GM23338 (cell line): ENCODE measurements around the gene TERB1.

ENCODE experiments used
- CREB1 ChIP-seq: fragments of 250-450 bp; sonication (Bioruptor Pico); IDR thresholded peaks from 2 replicates; pipeline ENCODE4 v1.5.0; 2020; ENCODE audit warnings: low read depth, mild to moderate bottlenecking, moderate library complexity
- ETS1 ChIP-seq: IDR thresholded peaks from 2 replicates; pipeline ENCODE4 v1.6.1; 2016; ENCODE audit warnings: antibody characterized with exemption
- ZNF331 ChIP-seq: fragments of 250-450 bp; sonication (Bioruptor Pico); IDR thresholded peaks from 2 replicates; pipeline ENCODE4 v1.5.0; 2020; ENCODE audit warnings: low read depth, mild to moderate bottlenecking, moderate library complexity
- TF ChIP-seq, protein P1 (sequence below), 2 experiments: fragments of 200-600 bp in 1 of 2; sonication (generic) in 1 of 2; conservative IDR thresholded peaks; 2 replicates each; pipeline versions ENCODE4 v1.5.1 to v1.6.1; 2016 to 2017; ENCODE audit warnings: antibody characterized with exemption in 2 of 2, low read depth in 2 of 2, mild to moderate bottlenecking in 2 of 2, moderate library complexity in 1 of 2

GRCh38 chr16:66802159-66802558 lies 775 bp upstream of the TERB1 start:
- TF ChIP-seq, protein P1, sequence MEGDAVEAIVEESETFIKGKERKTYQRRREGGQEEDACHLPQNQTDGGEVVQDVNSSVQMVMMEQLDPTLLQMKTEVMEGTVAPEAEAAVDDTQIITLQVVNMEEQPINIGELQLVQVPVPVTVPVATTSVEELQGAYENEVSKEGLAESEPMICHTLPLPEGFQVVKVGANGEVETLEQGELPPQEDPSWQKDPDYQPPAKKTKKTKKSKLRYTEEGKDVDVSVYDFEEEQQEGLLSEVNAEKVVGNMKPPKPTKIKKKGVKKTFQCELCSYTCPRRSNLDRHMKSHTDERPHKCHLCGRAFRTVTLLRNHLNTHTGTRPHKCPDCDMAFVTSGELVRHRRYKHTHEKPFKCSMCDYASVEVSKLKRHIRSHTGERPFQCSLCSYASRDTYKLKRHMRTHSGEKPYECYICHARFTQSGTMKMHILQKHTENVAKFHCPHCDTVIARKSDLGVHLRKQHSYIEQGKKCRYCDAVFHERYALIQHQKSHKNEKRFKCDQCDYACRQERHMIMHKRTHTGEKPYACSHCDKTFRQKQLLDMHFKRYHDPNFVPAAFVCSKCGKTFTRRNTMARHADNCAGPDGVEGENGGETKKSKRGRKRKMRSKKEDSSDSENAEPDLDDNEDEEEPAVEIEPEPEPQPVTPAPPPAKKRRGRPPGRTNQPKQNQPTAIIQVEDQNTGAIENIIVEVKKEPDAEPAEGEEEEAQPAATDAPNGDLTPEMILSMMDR (conservative IDR thresholded peaks at IDR 0.05; ENCODE audit: low read depth in 2 of 2), result no peak
- TF ChIP-seq ETS1, result no peak
- no peak for TF ChIP-seq ZNF331 (CRISPR knock-in tag)
- TF ChIP-seq CREB1 (CRISPR knock-in tag), result no peak
